IPS-20b (cell line): ENCODE results near the gene BICD1.
"Not testable (repeated sequence)": the region's sequence is repeated elsewhere in the genome, so short reads cannot be mapped to it uniquely, and the experiment has no call there.

ENCODE experiments used
- H3K27ac ChIP-seq: one replicate; pipeline ENCODE4 v1.5.1; 2013; ENCODE audit warnings: low read length
- H3K27me3 ChIP-seq: 2 replicates; pipeline ENCODE4 v1.6.1; 2013; ENCODE audit warnings: mild to moderate bottlenecking, low read length, inconsistent platforms; ENCODE audit not compliant: insufficient read depth
- H3K36me3 ChIP-seq: 2 replicates; pipeline ENCODE4 v1.6.1; 2013; ENCODE audit warnings: low read depth, mild to moderate bottlenecking, inconsistent platforms, low read length, moderate library complexity; ENCODE audit not compliant: insufficient read depth
- H3K4me1 ChIP-seq: 2 replicates; pipeline ENCODE4 v1.6.1; 2013; ENCODE audit warnings: mild to moderate bottlenecking, control low read depth, inconsistent platforms, low read length, moderate library complexity; ENCODE audit not compliant: insufficient read depth
- H3K4me3 ChIP-seq: 2 replicates; pipeline ENCODE4 v1.5.1; 2013; ENCODE audit warnings: mild to moderate bottlenecking, low read length, inconsistent platforms
- H3K9ac ChIP-seq: 2 replicates; pipeline ENCODE4 v1.6.1; 2013; ENCODE audit warnings: low read depth, mild to moderate bottlenecking, inconsistent platforms, low read length, moderate library complexity
- H3K9me3 ChIP-seq: 2 replicates; pipeline ENCODE4 v1.6.1; 2013; ENCODE audit warnings: mild to moderate bottlenecking, low read depth, low read length, inconsistent platforms; ENCODE audit not compliant: insufficient read depth

Gene BICD1

GRCh38 chr12:32226768-32227167 is 120.1 kb downstream of the BICD1 start:
- Histone ChIP-seq H3K27ac (no peak overlapping the region), H3K4me3 (no peak overlapping the region), H3K36me3 (peaks cover 16% of the 10 kb centered on the region)

GRCh38 chr12:32229971-32230612 is 123.4 kb downstream of the BICD1 start:
- Histone ChIP-seq H3K4me1 (no peaks in the 10 kb centered on the region; the same call in 1 of the 2 replicates), H3K27ac (no peak overlapping the region), H3K27me3 (no peaks in the 10 kb centered on the region), H3K36me3 (peaks cover 9% of the 10 kb centered on the region), H3K9ac (0 out of 2 replicates have a peak overlapping the region, but pooled peaks have one; percentile 12), H3K4me3 (no peak overlapping the region), H3K9me3 (no peaks in the 10 kb centered on the region)

More at GRCh38 chr12:32226768-32227167, 120.1 kb downstream of the BICD1 start:
- no peaks in the 10 kb centered on the region for H3K9me3 ChIP-seq
- no peaks in the 10 kb centered on the region for H3K27me3 ChIP-seq
- no peak overlapping the region for H3K9ac ChIP-seq
- H3K4me1 ChIP-seq: no peaks in the 10 kb centered on the region; the same call in 1 of the 2 replicates

- H3K36me3 ChIP-seq: peaks cover 6% of the 10 kb centered on the region; the same call in 1 of the 2 replicates
Measured at GRCh38 chr12:32230613-32230993, 124.0 kb downstream of the BICD1 start.

GRCh38 chr12:32231361-32231760 is 124.7 kb downstream of the BICD1 start:
- not testable (repeated sequence) for H3K4me1 ChIP-seq, H3K27me3 ChIP-seq

More at GRCh38 chr12:32230613-32230993, 124.0 kb downstream of the BICD1 start:
- no peaks in the 10 kb centered on the region for H3K9me3 ChIP-seq
- H3K4me1 ChIP-seq: no peaks in the 10 kb centered on the region; the same call in 1 of the 2 replicates
- no peak overlapping the region for H3K27ac ChIP-seq
- H3K27me3 ChIP-seq: no peaks in the 10 kb centered on the region
- no peak overlapping the region for H3K9ac ChIP-seq
- H3K4me3 ChIP-seq: no peak overlapping the region

GRCh38 chr12:32233568-32233967 is 126.9 kb downstream of the BICD1 start:
- Histone ChIP-seq H3K27ac (no peak overlapping the region), H3K9me3 (peaks cover 10% of the 10 kb centered on the region; the same call in 1 of the 2 replicates), H3K4me3 (no peak overlapping the region), H3K36me3 (peaks cover 12% of the 10 kb centered on the region), H3K9ac (no peak overlapping the region), H3K4me1 (no peaks in the 10 kb centered on the region; the same call in 1 of the 2 replicates), H3K27me3 (no peaks in the 10 kb centered on the region)

More at GRCh38 chr12:32231361-32231760, 124.7 kb downstream of the BICD1 start:
- H3K9ac ChIP-seq, H3K4me3 ChIP-seq, H3K36me3 ChIP-seq, H3K27ac ChIP-seq, H3K9me3 ChIP-seq: not testable (repeated sequence)

GRCh38 chr12:32235251-32235650 is 128.6 kb downstream of the BICD1 start:
- H3K27ac ChIP-seq: no peak overlapping the region
- H3K4me1 ChIP-seq: no peaks in the 10 kb centered on the region

GRCh38 chr12:32240162-32240561 is 133.5 kb downstream of the BICD1 start:
- Histone ChIP-seq H3K27ac (no peak overlapping the region), H3K9me3 (peaks cover 10% of the 10 kb centered on the region; the same call in 1 of the 2 replicates), H3K4me1 (peaks cover 4% of the 10 kb centered on the region; the same call in 1 of the 2 replicates), H3K27me3 (no peaks in the 10 kb centered on the region), H3K9ac (no peak overlapping the region), H3K36me3 (peaks cover 18% of the 10 kb centered on the region), H3K4me3 (no peak overlapping the region)

More at GRCh38 chr12:32235251-32235650, 128.6 kb downstream of the BICD1 start:
- H3K9ac ChIP-seq: no peak overlapping the region
- peaks cover 10% of the 10 kb centered on the region; the same call in 1 of the 2 replicates for H3K9me3 ChIP-seq
- H3K4me3 ChIP-seq: no peak overlapping the region
- H3K36me3 ChIP-seq: peaks cover 12% of the 10 kb centered on the region
- no peaks in the 10 kb centered on the region for H3K27me3 ChIP-seq

- Histone ChIP-seq H3K9ac (no peak overlapping the region), H3K4me3 (no peak overlapping the region), H3K27me3 (no peaks in the 10 kb centered on the region), H3K9me3 (peaks cover 10% of the 10 kb centered on the region; the same call in 1 of the 2 replicates), H3K36me3 (peaks cover 18% of the 10 kb centered on the region), H3K4me1 (peaks cover 4% of the 10 kb centered on the region; the same call in 1 of the 2 replicates), H3K27ac (no peak overlapping the region)
Measured at GRCh38 chr12:32240831-32241230, 134.2 kb downstream of the BICD1 start.

GRCh38 chr12:32242641-32243040 is 136.0 kb downstream of the BICD1 start:
- H3K27me3 ChIP-seq: no peaks in the 10 kb centered on the region
- H3K4me3 ChIP-seq: no peak overlapping the region
- no peak overlapping the region for H3K27ac ChIP-seq
- no peaks in the 10 kb centered on the region for H3K9me3 ChIP-seq
- 0 out of 2 replicates have a peak, but pooled peaks cover 10% of the 10 kb centered on the region for H3K36me3 ChIP-seq
- H3K9ac ChIP-seq: no peak overlapping the region
- H3K4me1 ChIP-seq: peaks cover 4% of the 10 kb centered on the region; the same call in 1 of the 2 replicates

GRCh38 chr12:32248441-32249140 is 141.9 kb downstream of the BICD1 start:
- Histone ChIP-seq H3K4me3 (no peak overlapping the region), H3K27me3 (no peaks in the 10 kb centered on the region), H3K27ac (no peak overlapping the region), H3K4me1 (peaks cover 18% of the 10 kb centered on the region), H3K9ac (no peak overlapping the region), H3K9me3 (no peaks in the 10 kb centered on the region), H3K36me3 (no peaks in the 10 kb centered on the region)

GRCh38 chr12:32249777-32250176 is 143.1 kb downstream of the BICD1 start:
- H3K36me3 ChIP-seq: peaks cover 6% of the 10 kb centered on the region; the same call in 1 of the 2 replicates
- H3K4me1 ChIP-seq: peaks cover 18% of the 10 kb centered on the region
- H3K27ac ChIP-seq: no peak overlapping the region
- no peaks in the 10 kb centered on the region for H3K27me3 ChIP-seq
- H3K4me3 ChIP-seq: peak overlapping the region; percentile 27; the same call in 1 of the 2 replicates
- no peak overlapping the region for H3K9ac ChIP-seq
- H3K9me3 ChIP-seq: no peaks in the 10 kb centered on the region
